IPS DF 4.7 (cell line): ENCODE data around the gene EFNB1.
"Not testable (repeated sequence)": the region's sequence is repeated elsewhere in the genome, so short reads cannot be mapped to it uniquely, and the experiment has no call there.

ENCODE experiments used
- DNase-seq: peaks from one replicate; pipeline ENCODE4 v3.0.0-alpha.2; 2013; ENCODE audit warnings: low spot score; ENCODE audit errors: extremely low read depth

EFNB1 gene

DNA sequence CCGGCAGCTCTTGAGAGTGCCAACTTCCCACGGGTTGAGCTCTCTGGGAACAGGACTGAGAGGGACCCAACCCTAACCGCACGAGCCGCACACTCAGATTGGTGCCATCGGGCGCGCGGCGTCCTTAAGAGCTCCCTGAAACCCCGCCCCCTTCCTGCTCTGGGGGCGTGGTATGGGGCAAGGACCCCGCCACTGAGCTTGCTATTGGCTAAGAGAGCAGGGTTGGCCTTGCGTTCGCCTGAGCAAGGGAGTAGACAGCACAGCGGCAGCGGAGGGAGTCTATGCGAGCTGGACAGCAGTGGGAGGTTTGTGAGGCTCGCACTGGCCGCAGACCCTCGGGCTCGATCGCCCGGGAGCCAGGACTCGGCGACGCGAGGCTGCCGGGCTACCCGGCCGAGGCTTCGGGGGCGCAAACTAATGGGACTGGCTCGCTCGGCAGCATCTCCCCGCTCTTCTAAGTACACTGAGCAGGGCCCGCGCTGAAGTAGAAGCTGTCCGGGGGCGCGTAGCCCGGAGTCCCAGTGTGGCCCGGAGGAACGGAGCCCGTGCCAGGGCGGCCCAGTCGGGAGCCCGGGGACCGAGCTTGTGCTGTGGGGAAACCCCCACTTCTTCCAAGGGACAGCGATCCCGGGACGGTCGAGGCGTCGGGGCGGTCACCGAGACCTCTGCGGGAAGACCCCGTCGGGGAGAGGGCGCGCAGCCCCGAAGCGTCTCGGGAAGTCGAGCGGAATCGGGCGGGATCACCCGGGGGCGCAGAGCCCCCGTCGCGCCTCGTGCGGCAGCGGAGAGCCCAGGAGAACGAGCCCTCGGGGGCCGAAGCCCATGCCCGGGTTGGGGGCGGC lies at the start of gene EFNB1:
Gene EFNB1 (plus strand): TSS at position 282 of the 842 bp plus-strand sequence. CDS start 756 bp downstream, outside the sequence.
- DNase-seq, result no peak

DNA sequence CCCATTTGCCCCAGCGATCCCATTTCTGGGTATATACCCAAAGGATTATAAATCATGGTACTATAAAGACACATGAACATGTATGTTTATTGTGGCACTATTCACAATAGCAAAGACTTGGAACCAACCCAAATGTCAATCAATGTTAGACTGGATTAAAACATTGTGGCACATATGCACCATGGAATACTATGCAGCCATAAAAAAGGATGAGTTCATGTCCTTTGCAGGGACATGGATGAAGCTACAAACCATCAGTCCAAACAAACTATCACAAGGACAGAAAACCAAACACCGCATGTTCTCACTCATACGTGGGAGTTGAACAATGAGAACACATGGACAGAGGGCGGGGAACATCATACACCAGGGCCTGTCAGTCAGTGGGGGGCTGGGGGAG lies 47.5 kb upstream of the EFNB1 start:
- not testable (repeated sequence) for DNase-seq

DNA sequence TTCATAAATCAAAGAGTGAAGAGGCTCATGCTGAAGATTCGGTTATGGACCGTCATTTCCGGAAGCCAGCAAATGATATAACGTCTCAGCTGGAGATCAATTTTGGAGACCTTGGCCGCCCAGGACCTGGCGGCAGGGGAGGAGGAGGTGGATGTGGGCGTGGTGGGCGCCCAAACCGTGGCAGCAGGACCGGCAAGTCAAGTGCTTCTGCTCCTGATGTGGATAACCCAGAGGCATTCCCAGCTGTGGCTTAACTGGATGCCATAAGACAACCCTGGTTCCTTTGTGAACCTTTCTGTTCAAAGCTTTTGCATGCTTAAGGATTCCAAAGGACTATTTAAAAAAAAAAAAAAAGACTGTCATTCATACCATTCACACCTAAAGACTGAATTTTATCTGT lies 44.0 kb upstream of the EFNB1 start:
- no peak for DNase-seq

DNA sequence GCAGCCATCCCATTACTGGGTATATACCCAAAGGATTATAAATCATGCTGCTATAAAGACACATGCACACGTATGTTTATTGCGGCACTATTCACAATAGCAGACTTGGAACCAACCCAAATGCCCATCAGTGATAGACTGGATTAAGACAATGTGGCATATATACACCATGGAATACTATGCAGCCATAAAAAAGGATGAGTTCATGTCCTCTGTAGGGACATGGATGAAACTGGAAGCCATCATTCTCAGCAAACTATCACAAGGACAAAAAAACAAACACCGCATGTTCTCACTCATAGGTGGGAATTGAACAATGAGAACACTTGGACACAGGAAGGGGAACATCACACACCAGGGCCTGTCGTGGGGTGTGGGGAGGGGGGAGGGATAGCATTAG lies 42.2 kb upstream of the EFNB1 start:
- not testable (repeated sequence) for DNase-seq

DNA sequence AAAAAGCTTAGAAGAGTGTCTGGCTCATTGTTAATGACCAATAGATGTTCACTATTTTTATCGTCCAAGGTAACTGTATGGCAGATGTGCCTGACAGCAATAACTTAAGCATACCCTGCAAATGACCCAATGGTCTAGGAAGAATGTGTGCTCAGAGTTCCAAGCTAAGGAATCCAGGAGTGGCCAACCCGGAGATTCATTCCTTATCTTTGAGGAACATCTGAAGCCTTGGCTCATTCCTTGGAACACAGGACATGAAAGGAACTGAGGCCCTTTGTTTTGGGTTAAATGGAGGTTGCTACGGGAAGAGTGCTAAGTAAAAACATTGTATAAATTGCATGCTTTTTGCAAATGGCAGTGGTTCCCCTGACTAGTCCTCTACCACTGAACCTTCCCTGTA lies 38.9 kb upstream of the EFNB1 start:
- DNase-seq, result no peak

DNA sequence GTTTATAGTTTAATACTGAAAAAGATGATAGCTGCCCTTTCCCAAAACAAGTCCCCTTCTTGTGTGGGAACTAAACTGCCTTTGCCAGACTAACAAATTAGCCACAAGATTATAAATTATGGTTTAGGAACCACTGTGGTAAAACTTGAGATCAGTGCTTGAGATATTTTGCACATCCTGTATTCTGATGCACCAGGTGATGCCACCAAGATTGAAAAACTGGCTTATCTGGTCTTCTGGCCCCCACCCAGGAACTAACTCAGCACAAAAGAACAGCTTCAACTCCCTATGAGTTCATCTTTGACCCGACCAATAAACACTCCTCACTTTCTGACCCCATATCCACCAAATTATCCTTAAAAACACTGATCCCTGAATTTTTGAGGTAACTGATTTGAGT lies 36.7 kb upstream of the EFNB1 start:
- DNase-seq, result no peak

DNA sequence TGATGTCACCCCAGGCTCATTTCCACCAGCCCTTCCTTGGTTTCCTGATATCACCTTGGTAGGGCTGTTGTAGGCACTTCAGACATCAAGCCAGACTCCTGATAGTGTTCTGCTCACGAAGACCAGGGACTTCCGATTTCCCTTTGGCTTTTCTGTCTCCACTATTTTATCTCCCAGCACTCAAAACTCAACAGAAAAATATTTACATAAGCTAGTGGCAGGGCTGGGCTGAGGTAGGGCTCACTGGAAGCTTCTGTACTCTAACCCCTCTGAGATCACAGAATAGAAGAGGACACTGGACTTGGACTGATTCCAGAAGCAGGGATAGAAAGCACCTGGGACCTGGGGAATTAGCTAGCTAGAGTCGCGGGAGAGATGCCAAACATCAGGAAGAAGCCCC lies 34.4 kb upstream of the EFNB1 start:
- no peak for DNase-seq

DNA sequence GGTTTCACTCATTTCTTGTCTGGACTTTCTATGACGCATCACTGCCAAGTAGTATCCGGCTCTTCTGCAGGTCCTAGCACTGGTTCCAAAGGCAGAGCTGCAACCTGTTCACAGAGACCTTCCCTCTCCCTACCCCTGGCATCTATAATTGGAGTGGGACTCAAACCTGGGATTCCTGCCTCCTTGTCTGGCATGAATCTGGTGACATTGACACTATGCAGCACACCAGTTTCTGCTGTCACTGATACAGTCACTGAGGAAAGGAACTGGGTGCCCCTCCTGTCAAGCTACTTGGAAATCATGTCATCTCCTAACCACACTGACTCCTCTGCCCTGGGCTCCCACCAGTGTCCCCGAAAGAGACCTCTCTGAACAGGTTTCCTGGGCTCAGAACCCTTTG lies 33.1 kb upstream of the EFNB1 start:
- DNase-seq, result no peak

DNA sequence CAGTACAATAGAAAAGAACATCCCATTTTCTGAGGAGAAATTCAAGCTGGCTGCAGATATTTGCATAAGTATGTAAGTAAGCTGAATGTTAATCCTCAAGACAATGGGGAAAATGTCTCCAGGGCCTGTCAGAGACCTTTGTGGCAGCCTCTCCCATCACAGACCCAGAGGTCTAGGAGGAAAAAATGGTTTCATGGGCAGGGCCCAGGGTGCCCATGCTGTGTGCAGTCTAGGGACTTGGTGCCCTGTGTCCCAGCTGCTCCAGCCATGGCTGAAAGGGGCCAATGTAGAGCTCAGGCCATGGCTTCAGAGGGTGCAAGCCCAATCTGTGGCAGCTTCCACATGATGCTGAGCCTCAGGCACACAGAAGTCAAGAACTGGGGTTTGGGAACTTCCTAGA lies 30.4 kb upstream of the EFNB1 start:
- not testable (repeated sequence) for DNase-seq

DNA sequence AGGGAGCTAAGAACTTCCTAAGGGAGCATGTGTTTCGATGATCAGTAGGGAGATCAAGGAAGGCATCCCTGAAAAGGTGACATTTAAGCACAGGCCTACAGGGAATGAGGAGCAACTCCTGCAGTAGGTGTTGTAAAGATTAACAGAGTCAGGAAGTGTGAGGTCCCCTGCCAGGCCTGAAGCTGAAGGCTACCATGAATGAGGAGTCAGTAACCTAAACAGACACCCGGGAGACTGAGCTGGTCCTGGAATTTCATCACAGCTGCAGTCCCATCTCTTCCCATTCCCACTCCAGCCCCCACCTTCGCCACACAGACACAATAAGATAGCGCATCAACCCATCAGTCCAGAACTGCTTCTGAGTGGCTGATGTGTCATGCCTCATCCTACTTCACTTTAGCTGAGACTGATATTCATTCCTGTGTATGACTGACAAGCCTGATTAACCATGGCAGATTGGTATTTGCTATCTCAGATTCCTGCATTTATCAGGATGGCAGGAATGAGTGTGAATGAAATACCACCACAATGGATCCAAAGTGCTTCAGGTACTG lies 27.0 kb upstream of the EFNB1 start:
- no peak for DNase-seq

DNA sequence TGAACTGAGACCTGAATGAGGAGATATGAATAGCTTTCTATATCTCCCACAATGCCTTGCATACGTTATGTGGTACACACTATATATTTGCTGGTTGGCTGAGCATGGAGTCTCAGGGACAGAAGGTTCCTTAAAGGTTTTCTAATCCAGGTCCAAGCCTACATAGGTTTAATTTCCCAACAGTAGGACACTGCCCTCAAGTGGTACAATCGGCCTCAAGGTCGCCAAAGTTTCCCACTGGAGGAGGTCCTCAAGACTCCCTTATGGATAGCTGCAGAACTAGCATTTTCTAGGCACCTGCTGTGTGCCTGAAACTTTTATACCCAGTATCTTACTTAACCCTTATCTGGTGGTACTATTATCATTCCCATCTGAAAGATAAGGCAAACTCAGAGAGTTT lies 21.0 kb upstream of the EFNB1 start:
- DNase-seq, result no peak

DNA sequence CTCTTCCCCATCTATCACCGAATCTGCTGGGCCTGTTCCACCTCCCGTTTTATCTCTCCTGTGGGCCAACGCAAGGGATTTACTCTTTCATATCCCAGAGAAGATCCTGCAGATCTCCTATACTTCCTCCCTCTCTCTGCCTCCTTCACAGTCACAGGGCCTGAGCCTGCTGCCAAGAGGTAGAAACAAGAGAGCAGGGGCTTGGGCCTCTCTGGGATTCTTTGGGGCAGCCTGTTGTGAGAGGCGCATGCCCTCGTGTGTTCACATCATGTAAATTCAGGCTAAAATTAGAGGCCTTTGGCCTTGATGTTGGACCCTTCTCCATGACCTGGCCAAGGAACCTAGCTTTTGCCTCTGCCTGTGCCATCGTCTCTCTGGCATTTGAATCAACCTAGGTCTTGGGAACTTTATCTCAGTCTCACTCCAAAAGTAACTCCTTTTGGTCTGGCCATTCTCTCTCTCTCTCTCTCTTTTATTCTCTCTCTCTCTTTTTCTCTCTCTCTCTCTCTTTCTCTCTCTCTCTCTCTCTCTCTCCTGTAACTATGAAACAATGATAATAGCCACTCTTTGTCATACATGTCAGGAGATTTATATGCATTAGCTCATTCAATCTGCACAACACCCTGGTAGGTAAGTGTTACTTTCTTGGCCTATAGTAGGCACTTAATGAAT lies 20.0 kb upstream of the EFNB1 start:
- no peak for DNase-seq

DNA sequence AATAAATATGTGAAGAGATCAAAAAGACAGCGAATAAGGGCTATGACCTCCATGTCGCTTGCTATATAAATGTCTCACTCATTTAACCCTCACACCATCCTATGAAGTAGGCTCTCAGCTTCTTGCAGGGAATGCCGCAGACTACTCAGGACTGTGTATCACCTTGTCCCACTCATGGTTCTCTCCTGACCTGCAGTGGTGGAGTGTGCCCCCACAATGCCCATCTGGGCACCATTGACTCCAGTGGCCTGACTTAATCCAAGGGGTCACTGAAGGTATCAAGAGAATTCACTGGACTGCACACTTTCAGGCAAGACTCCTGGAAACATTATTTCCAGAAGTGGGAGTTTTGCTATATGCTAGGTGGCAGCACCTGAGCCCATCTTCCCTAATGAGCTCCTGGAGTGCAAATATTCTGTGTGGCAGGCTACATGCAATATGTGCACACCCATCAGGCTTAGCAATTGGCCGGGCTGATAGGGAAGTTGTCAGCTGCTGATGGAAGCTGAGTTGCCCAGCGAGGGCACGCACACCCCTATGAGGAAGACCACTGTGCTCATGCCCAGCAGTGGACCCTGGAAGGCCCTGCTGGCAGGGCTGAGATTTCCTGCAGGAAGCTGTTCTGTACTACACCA lies 8.2 kb upstream of the EFNB1 start:
- no peak for DNase-seq

DNA sequence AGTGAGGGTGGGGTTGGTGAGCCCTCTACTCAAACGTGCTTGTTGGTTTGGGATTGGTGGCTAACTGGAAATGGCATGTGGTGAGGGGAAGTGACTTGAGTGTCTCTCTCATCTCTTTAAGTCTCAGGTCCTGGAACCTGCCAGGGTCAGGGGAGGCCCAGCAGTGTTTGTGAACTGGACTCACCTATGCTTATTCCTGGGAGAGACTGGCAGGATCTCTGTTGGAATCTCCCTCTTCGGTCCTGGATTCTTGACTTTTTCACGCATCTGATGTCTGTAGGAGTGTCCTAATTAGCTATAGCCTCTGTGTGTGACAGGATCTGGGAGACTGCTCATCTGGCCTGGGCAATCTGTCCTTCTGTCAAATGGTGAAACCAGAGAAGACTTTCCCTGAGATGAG lies 7.2 kb upstream of the EFNB1 start:
- no peak for DNase-seq

DNA sequence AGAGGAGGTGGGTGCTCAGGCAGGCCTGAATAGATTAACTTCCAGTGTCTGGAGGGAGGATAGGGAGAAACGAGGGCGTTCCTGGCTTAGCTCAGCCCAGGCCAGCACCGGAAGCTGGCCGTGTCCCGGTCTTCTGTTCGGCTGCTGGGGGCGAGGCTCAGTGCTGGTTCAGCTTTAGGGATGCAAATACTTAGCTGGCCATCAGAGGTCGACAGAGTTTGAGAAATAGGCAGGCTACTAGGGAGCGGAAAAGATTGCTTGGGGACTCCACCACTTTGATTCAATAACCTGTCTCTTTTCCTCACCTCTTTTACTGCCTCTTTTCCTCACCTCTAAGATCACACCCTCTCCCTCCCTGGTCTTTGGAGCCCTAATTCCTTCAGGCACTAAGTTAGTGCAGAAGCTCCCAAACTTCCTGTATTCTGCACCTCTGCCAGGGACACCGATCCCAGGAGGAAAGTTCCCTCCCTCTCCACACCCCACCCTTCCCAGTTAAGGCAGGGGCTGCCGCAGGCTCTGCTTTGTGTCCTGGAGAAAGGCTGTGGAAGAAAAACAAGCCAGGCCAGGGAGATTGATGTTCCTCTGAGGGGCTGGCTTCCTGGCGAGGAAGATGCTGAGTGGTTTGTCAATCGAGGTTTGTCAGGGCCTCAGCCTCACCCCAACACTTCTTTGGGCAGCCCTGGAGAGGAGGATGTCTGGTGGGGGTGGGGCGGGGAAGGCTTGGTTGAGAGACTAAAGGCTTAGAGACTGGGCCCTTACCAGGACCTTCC lies 6.0 kb upstream of the EFNB1 start:
- DNase-seq, result no peak

DNA sequence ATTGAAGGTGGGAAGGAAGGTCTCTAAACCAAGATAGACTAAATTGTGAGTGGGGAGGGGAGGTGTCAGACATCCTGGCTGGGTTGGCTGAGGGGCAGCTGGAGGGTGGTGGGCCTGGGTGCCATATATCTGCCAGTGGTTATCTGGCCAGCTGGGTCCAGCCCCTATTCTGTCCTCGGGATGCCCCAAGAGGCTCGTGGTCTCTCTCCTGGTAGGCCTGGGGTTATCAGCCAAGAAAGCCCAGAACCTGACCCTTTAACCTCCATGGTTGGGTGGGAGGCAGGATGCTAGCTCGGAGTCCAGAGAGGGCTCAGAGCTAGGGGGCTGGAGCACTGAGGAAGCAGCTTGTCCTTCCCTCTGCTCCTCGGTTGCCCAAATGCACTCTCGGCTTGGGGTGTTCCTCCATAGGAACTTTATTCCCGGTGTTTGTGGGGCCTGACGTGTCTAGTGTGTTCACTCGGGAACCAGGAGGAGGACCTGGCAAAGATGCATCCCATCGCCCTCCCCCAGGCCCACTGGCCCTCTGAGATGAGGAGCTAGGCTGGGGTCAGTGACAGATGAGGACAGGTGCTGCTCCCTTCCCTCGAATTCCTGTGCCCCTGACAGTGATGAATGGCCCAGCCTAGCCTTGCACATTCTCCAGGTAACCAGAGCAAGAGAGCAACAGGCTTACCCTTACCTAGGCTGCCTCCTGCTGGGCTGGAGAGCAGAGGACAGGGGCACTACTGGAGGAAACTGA lies 5.2 kb upstream of the EFNB1 start:
- DNase-seq, result no peak

DNA sequence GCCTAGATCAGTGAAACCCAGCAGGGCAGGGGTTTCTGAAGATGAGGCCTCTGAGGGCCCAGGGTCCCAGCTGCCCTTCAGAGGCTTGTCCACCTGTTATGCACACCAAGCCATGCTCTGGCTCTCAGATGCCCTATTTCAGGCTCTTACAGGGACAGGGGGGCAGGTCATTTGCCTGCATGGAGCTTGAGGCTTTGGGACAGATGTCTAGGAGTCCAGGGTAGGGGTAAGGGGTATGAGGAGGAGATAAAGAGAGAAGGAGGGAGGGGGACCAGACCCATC lies 4.7 kb upstream of the EFNB1 start:
- no peak for DNase-seq

DNA sequence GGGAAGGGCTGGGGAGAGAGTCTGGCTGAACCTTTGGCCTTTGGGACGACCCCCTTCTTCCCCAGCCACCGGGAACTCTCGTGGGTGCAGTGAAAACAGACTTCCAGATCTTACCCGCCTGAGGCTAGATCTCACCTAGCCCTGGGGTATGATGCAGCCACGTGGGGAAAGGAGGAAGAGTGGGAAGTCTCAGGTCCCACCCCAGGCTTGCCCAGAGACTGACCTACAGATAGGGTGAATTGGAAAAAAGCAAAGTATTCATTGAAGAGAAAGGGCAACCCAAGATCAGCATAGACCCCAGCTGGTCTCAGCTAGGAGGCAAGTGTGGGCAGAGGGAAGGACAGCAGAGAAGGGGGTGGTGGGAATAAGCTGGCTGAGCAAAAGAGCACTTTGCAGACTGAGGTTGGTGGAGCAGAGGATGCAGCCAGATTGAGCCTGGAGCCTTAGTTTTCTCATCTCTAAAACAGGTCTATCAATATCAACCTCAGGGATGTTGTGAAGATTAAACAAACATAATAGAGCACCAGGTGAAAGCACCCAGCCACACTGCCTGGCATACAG lies 4.2 kb upstream of the EFNB1 start:
- no peak for DNase-seq

DNA sequence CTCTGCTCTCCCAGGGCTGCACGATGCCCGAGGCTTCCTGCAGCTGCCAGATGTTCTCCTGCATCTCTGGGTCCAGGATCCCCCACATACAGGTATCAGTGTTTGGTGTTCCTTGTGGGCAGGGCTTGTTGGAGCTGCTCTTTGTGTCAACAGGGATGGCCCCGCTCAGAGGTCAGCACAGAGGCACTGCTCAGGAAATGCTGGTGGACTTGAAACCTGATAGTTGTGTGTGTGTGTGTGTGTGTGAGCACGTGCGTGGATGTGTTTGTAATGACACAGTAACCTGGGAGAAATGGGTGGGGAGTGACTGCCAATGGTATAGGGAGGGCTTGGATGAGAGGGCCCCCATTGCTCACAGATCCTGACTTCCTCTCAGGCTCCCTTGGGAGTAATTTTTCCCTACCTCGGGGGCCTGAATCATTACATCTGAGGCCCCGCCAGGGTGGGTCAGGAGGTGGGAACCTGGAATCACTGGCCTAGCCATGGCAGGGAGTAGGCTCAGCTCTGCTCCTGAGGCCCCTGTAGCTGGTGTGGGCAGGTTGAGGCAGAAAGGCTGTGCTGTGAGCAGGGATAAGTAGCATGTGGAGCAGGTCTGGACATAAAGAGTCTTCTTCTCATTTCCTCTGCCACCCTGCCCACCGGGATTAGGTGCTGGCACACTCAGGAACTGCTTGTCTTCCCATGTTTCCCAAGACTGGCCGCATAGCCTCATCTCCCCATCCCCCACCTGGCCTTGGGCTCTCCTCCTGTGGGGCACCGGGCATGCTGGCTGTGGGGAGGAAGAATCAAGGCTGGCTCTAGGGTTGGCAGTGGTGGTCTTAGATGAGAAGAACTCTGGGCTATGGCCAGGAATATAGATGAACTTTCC lies 2.5 kb upstream of the EFNB1 start:
- no peak for DNase-seq

DNA sequence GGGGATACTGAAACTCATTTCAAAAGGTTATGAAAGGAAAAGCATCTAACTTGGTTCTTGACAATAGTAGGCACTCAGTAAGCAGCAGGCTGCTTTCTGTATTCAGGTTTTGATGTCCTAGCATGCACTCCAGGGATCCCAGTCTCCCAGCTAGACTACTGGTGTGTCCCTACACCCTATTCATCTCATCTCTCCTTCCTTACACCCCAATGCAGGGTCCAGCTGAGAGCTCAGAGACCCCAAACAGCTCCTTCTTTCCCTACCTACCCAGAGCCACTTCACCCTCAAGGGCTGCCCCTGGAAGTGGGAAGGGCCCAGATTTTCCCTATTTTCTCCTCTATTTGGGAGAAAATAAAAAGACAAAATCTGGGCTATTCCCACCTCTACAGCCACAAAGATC lies 1.6 kb upstream of the EFNB1 start:
- DNase-seq, result no peak
